GM10248 (cell line): ENCODE data around the gene IL6R.
"Not testable (repeated sequence)": the region's sequence is repeated elsewhere in the genome, so short reads cannot be mapped to it uniquely, and the experiment has no call there.

ENCODE experiments used
- CTCF ChIA-PET: fragments of 300-600 bp; sonication (Branson Sonifier 250); formaldehyde crosslinking; extraction: SDS; loops from one replicate; lab custom pipeline; 2021; ENCODE audit warnings: antibody characterized with exemption; lab: Yijun Ruan, JAX
- POLR2A ChIA-PET: fragments of 350-650 bp; sonication (Branson Sonifier 250); formaldehyde crosslinking; extraction: SDS; loops from one replicate; lab custom pipeline; 2020; ENCODE audit warnings: antibody characterized with exemption; lab: Yijun Ruan, JAX
- DNase-seq: peaks from one replicate; pipeline ENCODE4 v3.0.0; 2012; ENCODE audit errors: extremely low spot score
- CTCF ChIP-seq: IDR thresholded peaks from 2 replicates; pipeline ENCODE4 v1.5.1; 2012; ENCODE audit warnings: mild to moderate bottlenecking, low read depth; ENCODE audit errors: extremely low read depth, missing control alignments, control extremely low read depth

Gene IL6R

GRCh38 chr1:154418062-154418921, 13.1 kb downstream of the IL6R start:
- POLR2A ChIA-PET = interaction anchor here (0.7 kb wide), 1 partner anchor 199 kb away, joined by 4 read pairs; no protein-coding TSS in a partner anchor
- CTCF ChIA-PET = interaction anchor here (4.9 kb wide), 1 partner anchor 12 kb away, joined by 26 read pairs; no protein-coding TSS in a partner anchor
- TF ChIP-seq CTCF = no peak
- DNase-seq = no peak

GRCh38 chr1:154418923-154419619, 13.9 kb downstream of the IL6R start:
- ChIA-PET POLR2A (no interaction called here), CTCF (interaction anchor here (0.8 to 4.9 kb wide), 8 partner anchors 9 to 128 kb away, joined by 3 to 26 read pairs (median 4); no protein-coding TSS in a partner anchor)
- TF ChIP-seq CTCF = no peak
- no peak for DNase-seq

GRCh38 chr1:154419620-154420571, 14.8 kb downstream of the IL6R start:
- ChIA-PET CTCF (interaction anchor here (0.6 to 2.5 kb wide), 14 partner anchors 8 to 127 kb away, joined by 3 to 9 read pairs (median 4); no protein-coding TSS in a partner anchor), POLR2A (interaction anchor here (0.6 kb wide), 1 partner anchor 33 kb away, joined by 3 read pairs; no protein-coding TSS in a partner anchor)
- DNase-seq = peak; percentile 64
- TF ChIP-seq CTCF = no peak

GRCh38 chr1:154420961-154421924, 16.1 kb downstream of the IL6R start:
- ChIA-PET CTCF (interaction anchor here (0.6 to 2.5 kb wide), 8 partner anchors 9 to 59 kb away, joined by 3 to 9 read pairs (median 4); no protein-coding TSS in a partner anchor), POLR2A (no interaction called here)
- TF ChIP-seq CTCF = no peak
- no peak for DNase-seq

DNA sequence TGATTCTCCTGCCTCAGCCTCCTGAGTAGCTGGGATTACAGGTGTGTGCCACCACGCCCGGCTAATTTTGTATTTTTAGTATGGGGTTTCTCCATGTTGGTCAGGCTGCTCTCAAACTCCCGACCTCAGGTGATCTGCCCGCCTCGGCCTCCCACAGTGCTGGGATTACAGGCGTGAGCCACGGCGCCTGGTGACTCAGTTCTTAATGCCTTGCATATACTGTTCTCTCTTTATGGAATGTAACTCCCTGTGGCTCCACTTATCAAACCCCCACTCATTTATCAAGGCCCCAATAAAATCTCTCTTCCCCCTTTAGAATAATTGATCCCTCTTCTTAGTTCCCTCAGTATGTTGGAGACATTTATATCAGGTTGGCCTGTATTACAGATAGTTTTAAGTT, 16.9 kb downstream of the IL6R start:
- CTCF ChIA-PET = interaction anchor here (2.5 kb wide), 1 partner anchor 10 kb away, joined by 9 read pairs; no protein-coding TSS in a partner anchor
- DNase-seq, POLR2A ChIA-PET: not testable (repeated sequence)
